Measurements from ENCODE around the gene KRTAP3-1.

DNA sequence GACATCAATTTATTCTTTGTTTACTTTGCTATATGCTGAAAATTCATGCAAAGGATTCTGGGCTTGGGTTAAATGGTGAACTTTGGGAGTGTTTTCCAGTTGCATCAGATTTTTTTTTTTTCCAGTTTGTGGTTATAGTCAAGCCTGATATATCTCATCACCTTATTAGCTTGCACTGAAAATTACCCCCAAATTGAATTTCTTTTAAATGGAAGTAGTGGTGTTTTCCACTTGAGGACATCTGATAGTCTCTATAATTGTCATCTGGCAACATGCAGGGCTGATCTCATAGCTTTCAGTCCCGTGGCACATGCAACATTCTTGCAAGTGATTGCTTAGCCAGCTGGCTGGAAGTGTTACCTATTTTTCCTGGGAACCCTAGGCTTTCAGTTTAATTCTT lies 4.7 kb upstream of the KRTAP3-1 start:
- TF ChIP-seq, protein P1, sequence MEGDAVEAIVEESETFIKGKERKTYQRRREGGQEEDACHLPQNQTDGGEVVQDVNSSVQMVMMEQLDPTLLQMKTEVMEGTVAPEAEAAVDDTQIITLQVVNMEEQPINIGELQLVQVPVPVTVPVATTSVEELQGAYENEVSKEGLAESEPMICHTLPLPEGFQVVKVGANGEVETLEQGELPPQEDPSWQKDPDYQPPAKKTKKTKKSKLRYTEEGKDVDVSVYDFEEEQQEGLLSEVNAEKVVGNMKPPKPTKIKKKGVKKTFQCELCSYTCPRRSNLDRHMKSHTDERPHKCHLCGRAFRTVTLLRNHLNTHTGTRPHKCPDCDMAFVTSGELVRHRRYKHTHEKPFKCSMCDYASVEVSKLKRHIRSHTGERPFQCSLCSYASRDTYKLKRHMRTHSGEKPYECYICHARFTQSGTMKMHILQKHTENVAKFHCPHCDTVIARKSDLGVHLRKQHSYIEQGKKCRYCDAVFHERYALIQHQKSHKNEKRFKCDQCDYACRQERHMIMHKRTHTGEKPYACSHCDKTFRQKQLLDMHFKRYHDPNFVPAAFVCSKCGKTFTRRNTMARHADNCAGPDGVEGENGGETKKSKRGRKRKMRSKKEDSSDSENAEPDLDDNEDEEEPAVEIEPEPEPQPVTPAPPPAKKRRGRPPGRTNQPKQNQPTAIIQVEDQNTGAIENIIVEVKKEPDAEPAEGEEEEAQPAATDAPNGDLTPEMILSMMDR (IDR thresholded peaks at IDR 0.05) = no peak
- TF ChIP-seq POLR2A (IDR thresholded peaks at IDR 0.05) = no peak
